SK-N-MC (cell line): ENCODE results near the gene MRPL55.

Experiments
- EZH2 ChIP-seq: fragments of 200-600 bp; sonication (generic); IDR thresholded peaks from one replicate; pipeline ENCODE4 v1.6.1; 2017; ENCODE audit warnings: antibody characterized with exemption
- POLR2AphosphoS5 ChIP-seq: IDR thresholded peaks from 2 replicates; pipeline ENCODE4 v1.6.1; 2012; ENCODE audit warnings: mild to moderate bottlenecking, low read depth, low read length, borderline replicate concordance

DNA sequence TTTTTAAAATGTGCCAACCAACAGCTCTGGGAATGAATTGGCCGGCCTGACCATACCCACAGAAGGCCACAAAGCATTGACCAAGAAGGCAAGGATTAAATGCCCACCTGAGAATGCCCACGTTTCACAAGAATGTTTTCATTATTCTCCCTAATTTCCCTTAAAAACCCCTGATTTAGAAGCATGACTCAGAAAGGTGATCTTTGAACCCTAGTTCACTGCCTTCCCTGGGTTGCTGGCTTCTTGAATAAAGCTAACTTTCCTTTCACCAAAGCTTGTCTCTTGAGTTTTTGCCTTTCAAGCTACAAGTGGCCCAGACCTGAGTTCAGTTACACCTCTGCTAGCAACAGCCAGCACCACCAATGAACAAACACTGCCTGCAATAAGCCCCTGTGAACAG is 14.4 kb upstream of the MRPL55 start:
- TF ChIP-seq EZH2: no peak
- no peak for TF ChIP-seq POLR2AphosphoS5
